GM19452 (cell line): ENCODE data around the gene USE1.

ENCODE experiments used
- ATAC-seq: cut with Tn5 transposase; IDR thresholded peaks from one replicate; pipeline ENCODE4 v1.9.1; 2021; ENCODE audit not compliant: unreplicated experiment

USE1 gene

DNA sequence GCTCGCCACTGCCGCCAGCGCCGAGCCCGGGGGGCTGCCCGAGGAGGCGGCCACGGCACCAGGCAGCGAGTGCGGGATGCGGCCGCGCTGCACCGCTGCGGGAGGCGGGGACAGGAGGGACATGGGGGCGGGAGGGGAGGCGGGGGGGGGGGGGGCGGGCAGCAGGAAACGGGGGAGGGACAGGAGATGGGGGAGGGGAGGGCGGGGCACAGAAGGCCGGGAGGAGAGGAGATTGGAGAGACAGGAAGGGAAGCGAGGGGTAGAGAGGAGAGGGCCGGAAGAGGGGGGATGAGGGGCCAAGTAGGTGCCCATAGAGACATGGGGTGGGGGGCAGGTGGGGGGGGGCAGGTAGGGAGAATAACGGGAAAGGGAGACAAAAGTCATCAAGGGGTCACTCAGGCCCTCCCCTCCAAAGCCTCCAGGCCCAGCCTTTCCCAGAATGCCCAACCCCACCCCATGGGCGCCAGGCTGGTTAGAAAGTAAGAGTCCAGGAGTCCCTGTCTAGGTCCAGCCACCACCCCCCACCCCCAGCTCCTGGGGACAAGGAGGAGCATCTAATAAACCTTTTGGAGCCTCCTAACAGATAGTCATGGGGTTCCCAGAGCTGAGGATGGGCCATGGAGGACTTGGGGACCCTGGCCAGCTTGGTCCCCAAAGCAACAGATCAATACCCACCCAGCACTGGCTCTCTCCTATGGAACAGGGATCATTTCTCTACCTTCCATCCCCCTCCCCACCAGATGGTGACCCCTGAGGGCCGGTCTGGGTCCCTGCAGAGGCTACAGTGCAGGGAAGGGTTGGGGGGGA is 21.0 kb downstream of the USE1 start:
- ATAC-seq: no peak

DNA sequence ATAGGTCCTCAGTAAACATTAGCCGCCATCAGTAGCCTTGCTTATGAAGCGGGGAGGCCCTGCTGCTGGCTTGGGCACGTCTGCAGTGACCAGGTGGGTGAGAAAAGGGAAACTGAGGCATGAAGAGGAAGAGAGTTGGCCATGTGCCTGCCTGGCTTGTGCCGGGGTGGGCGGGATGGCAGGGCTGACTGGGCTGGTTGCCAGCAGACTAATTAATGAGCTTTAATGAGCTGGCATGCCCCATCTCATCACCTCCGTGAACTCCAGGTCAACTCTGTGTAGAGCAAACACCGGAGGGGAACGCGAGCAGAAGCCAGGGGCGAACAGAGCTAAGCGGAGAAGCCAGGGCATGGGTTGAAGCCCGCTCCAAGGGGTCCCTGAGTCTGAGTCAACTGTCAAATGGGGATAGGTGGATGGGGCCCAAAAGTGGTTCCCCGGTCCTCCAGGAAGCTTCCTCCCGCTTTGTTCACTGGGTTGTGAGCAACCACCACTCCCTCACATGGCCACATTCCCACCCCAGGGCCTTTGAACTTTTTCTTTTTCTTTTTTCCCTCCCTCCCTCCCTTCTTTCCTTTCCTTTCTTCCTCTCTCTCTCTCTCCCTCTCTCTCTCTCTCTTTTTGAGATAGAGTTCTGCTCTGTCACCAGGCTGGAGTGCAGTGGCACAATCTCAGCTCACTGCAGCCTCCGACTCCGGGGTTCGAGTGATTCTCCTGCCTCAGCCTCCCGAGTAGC is 21.8 kb downstream of the USE1 start:
- no peak for ATAC-seq

DNA sequence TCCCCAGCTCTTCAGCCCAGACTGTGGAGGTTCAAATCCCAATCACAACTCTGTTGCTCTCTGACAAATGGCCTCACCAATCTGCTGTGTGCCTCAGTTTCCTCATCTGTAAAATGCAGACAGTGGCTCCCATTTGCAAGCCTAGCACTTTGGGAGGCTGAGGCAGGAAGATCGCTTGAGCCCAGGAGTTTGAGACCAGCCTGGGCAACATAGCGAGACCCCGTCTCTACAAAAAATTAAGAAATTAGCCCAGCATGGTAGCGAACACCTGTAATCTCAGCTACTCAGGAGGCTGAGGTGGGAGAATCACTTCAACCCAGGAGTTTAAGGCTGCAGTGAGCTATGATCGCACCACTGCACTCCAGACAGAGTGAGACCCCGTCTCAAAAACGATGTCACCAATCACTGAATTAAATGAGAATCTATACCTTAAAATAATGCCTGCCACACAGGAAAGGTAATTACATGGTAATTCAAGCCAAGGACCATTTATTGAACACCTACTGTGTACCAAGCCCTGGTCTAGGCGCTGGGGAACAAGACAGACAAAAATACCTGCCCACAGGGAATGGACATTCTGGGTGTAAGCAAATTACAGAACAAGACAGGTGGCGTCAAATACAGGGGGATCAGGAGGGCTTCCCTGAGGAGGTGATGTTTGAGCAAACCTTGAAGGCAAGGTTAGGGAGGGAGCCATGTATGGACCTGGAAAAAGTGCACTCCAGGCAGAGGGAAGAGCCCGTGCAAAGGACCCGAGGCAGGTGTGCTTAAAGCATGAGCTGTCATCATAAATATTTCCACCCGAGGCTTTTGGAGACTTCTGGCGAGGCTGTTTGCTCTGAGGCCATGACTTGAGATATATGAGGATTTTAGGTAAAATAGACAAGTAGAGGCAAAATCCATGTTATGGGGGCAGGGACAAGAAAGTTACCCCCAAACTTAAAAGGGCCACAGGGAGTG is 22.9 kb downstream of the USE1 start:
- ATAC-seq: no peak

DNA sequence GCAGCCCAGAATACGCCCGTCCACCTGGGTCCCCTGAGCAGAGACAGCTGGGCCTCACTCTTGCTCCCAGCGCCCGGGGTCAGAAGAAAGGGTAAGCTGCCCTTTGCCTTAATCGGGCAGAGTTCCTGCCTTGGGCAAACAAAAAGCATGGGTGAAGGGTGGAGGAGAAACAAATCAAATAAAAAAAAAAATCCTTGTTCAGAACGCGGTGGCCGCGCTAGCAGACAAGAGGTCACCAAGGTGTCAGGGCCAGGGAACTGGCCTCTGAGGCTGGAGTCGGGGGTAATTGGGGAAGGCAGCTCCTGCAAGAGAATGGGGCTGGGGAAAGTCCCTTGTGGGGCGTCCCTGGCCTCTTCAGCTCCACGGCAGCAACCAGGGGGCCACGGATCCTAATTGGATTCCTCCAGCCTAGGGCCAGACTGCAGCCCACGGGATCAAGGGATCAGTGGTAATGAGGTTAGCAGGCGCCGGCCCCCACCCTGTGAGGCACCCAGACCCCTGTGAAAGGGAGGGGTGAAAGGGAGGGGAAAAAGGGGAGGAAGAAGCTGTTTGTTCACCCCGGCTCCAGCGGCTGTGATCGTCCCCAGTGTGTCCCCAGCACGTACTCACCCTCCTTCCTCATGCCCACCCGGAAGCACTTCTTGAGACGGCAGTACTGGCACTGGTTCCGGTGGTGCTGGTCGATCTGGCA is 25.1 kb downstream of the USE1 start:
- ATAC-seq: no peak

DNA sequence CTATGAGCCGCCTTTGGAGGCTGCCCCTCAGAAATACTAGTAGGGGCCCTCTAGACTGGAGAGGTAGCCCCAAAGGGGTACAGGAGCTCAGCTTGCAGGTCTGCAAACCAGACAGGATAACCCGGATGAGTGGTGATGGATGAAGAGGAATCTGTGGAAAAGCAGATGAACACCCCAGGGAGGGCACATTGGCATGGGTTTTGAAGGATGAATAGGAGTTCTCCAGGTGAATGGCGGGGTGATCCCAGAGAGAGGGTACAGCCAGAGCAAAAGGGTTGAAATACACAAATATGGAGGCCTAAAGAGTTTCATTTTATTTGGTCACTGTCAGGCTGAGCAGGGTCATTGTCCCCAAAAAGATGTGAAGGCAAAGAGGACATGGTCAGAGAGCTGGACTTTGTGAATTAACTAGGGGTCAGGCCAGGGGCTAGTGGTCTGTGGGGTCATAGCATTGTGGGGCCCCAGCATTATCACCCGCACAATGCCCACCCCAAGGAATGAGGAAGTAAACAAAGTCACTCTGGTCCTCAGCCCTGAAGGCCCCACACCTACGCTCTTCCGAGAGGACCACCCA is 25.8 kb downstream of the USE1 start:
- ATAC-seq: no peak

DNA sequence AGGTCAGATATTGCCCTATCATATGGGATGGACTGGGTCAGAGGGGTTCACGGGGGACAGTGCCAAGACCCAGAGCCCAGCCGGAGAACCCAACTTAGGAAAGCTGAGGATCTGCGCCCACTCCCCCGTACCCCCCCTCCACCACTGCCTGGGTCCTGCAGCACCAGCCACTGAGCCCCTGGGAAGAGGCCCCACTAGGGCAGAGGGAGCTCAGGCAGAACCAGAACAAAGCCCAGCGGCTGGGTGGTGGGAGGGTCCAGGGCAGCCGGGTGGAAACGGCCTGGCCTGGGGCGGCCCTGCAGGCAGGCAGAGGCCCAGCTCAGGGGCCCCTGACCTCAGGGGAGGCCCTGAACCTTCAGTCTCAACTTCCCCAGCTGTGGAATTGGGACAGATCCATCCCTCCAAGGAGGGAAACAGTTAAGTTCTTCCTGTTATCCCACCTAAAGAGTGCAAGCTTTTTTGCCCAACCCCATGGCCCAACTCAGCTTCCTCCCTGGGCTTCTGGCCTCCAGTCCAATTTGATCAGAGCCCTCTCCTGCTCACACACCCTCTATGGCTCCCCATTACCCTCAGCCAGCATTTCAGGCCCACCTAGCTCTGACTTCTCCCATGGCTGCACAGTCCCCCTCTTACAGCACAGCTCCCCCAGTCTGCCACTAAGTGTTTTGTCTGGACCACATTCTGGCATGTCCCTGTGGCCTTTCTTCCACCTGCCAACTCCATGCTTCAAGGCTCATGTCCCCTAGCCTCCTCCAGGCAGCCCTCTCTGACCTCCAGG is 27.5 kb downstream of the USE1 start:
- ATAC-seq: no peak

DNA sequence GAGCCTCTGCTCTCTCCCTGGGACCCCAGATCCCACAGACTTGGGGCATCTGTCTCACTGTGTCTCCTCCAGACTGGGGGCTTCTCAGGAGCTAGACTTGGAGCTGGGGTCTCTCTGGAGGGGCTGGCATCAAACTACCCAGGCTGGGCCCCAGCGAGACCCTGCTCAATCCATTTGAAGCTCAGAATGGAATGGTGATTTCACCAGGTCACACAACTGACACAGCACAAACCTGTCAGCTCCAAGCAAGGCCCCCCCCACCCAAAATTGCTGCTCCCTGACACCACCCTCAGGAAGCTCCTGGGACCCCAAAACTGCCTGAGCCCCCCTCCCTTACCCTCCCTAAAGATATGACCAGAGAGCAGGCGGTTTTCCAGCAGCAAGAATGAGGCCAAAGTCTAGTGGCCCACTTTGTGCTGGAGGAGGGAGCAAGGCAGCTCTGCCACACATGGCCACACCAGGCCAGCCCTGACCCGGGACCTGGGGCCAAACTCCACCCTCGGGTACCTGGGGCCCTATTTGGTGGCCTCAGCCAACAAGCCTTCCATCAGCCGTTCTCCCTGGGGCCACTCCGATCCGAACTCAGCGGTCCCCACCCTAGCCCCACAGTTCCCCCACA is 28.2 kb downstream of the USE1 start:
- no peak for ATAC-seq

DNA sequence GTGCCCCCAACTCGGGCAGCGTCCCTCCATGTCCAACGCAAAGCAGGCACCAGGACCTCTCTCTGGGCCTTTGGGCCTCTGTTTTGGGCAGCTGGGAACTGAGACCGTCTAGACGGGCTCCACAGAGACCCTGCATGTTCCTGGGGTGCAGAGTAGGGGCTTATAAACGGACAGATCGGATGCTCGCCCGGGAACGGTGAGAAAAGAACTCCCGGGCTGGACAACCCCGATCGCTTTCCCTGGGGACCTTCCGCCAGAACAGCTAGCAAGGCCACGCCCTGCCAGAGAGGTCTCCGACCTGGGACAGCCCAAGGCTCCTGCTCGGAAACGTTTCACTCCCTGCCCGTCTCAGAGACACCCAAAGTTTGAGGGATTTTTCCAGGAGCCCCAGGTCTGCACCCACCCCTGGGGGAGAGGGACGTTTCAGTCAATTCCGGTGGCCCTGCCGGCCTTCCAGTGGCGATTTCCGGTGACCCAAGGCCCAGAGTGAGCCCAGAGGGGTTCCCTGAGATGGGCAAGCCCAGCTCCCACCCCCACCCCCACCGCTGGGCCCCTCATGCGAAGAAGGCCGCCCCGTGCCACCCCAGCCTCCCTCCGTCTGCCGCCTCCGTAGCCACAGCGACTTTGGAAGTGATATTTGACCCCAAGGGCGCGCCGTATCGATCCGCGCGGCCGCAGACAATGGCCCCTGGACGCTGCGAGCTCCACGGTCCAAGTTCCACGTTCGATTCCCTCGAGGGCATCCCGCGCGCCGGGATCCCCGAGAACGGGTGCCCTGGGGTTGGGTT is 28.9 kb downstream of the USE1 start:
- ATAC-seq: no peak

DNA sequence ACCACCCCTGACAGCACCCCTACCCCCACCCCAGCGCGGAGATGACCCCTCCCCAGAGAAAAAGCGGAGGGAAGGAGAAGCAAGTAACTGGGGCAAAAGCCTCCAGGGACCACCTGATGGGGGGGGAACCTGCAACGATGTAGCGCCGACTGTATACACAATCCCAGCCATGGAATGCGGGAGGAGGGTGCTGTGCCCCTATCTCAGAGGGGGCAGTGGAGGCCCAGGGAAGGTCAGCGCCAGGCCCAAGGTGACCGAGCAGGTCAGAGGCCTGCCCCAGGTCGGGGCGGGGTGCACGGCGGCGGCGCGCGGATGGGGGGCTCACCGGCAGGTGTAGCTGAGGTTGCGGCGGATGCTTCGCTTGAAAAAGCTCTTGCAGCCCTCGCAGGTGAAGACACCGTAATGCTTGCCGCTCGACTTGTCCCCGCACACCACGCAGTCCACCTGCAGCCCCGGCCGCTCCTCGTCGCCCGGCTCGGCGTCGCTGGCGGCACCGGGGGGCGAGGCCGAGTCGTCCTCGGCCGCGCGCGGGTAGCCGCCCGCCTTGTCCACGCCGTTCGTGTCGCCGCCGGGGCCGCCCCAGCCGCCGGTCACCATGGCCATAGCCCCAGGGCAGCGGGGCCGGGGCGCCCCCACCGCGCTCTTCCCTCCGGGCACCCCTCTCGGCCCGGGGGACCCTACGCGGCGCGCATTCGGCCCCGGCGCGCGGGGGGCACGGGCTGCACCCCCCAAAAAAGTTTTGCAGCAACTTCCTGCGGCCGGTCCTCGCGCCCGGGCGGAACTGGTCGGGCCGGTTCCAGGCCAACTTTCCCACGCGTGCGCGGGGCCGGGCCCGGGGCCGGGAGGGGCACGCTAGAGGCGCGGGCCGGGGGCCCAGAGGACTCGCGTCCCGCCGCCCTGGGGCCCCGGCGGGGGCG is 29.7 kb downstream of the USE1 start:
- ATAC-seq: peak; percentile 22

DNA sequence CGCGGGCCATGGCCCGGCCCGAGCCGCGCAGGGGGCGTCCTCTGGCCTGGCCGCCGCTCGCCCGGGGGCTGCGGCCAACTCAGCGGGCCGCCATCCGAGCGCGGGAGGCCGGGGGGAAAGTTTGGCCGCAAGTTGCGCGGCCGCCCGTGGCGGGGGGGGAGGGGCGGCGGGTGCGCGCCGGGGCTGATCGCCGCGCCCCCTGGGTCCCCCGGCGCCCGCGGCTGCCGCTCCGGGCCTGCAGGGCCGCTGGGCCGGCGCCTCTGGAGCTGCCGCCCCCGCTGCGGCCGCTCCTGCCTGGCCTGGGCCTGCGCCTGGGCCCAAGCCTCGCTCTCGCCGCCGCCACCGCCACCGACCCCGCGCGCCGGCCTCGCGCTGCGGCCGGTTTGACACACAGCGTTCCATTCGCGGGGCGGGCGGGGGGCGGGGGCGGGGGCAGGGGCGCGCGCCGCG is 30.4 kb downstream of the USE1 start, which contains the start of gene NR2F6:
TSS of gene NR2F6 (minus strand) at position 385 of the 450 bp plus-strand sequence. CDS start 699 bp downstream, outside the sequence.
- ATAC-seq: peak; percentile 27

DNA sequence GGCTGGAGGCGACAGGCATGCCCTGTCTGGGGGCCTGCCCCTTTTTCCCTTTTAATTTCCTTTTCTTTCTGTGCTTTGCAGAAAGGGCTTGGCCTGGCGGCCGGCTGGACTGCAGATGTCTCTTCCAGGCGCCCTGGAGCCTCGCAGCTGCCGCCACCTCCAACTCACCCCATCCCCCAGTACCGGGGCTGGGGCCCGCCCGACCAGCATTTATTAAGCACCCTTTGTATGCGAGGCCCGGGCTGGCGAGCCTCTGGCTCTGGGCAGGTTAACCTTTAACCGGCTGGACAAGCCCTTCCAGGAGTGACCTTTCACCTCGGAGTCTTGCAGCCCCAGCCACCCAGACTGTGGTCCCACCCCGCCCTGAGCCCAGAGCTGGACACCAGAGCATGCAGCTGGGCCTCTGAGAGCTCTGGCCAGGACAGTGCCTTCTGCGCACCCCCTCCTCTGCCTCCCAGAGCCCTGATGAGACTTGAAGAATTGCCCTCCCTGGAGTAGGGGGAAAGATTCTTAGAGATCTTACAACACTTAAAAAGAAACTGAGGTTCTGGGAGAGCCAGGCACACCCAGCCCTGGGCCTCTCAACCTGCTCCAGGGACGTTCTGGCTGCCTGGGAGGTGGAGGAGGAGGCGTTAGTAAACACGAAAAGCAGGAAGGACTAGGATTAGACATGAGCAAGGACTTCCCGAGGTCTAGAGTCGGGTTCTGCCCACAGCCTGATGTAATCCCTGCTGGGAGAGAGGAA is 31.7 kb downstream of the USE1 start:
- ATAC-seq: no peak

DNA sequence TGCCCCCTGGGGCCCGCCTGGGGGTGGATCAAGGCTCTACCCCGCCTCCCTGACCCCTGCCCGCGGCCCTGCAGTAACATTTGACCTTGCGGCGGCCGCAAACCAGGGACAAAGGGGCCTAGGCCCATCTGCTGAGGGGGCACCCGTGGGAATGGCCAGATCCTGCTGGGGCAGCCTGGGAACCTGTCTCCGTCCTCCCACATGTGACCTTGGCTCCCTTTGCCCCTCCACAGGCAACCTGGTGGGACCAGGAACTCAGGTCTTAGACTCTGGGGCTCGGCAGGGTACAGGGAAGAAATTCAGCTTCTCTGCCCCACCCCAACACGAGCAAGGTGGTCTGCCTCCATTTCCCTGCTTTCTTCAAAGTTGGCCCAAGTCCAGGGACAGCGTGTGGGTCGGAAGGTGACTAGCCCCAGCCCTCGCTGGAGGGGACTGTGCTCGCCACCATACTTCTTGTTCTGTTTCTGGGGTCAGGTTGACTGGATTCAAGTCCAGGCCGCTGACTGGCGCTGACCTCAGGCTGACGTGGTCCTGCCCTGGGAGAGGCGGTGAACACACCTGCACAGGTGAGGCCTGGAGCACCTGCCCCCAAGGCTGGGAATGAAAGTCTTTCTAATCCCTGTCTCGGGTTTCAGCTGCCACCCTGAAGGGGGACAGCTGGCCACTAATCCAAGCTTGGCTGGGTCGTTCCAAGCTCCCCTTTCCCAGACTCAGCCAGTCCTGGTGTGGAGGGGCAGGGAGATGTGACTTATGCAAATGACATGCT is 33.0 kb downstream of the USE1 start:
- no peak for ATAC-seq

DNA sequence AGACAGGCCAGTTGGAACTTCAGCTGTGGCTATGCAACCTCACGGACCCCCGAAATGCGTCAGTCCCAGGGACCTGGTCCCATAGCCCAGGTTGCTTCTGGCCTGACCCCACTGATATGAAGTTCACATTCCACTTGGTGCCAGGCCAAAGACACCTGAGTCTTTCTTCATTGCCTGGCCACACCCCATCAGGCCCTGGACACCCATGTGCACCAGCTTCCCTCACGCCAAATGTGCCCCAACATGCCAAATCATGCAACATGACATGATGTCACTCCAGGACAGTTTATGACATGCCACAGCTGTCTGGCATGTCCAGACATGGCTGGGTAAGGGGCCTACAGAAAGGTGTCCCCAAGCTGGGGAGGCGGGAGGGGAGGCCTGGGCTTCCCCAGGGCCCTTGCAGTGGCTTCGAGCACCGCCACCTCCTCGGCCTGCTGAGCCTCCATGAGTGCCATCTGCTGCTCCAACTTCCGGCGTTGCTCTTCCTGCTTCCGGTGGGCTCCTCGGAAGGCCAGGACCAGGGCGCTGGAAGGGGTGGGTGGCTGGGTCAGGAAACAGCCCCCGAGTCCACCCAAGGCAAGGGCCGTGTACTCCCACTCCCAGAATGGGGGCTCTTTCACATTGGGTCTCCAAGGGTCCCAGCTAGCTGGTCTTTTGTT is 34.9 kb downstream of the USE1 start:
- ATAC-seq: no peak

DNA sequence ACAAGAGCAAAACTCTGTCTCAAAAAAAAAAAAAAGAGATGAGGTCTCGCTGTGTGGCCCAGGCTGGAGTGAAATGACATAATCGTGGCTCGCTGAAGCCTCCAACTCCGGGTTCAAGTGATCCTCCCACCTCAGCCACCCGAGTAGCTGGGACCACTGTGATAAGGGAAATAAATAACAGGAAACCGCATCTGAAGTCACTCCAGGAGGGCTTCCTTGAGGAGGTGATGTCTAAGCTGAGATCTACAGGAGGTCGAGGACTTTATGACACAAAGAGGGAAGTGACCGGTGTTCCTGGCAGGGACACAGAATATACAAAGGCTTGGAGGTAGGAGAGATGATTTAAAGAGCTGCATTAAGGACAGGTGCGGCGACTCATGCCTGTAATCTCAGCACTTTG is 39.5 kb downstream of the USE1 start:
- no peak for ATAC-seq

DNA sequence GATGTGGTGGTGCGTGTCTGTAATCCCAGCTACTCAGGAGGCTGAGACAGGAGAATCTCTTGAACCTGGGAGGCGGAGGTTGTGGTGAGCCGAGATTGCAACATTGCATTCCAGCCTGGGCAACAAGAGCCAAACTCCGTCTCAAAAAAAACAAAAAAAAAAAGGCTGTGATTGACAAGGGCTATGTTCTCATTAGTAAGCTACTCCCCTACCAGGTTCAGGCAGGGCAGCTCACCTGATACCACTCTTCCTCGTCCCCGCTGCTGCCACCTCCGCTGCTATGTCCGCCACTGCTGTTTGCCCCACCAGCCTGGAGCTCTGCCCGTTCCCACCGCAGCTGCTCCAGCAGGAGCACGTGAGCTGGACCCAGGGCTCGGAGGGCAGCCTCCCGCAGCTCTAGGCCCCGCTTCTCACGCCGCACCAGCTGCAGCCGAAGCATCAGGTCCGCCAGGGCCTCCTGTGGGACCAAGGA is 40.0 kb downstream of the USE1 start:
- ATAC-seq: no peak
